Activated naive CD8-positive, alpha-beta T cell treated with anti-CD3 and anti-CD28 coated beads, Interleukin-2, amount 50 U/mL, for 24 hours (primary cell): ENCODE data around the gene ETS2.

ENCODE experiments used
- ATAC-seq: fragments of 150-1000 bp; cut with Tn5 transposase; one replicate; pipeline ENCODE4 v1.10.0; 2021
- DNase-seq: peaks from one replicate; pipeline ENCODE4 v3.0.0; 2021
- H3K27ac Mint-ChIP-seq: one replicate; pipeline ENCODE4 v1.8.0; 2021; ENCODE audit warnings: mild to moderate bottlenecking, mixed read lengths
- H3K27me3 Mint-ChIP-seq: one replicate; pipeline ENCODE4 v1.8.0; 2021; ENCODE audit warnings: mixed read lengths
- H3K36me3 Mint-ChIP-seq: one replicate; pipeline ENCODE4 v1.8.0; 2021; ENCODE audit warnings: low read depth, mixed read lengths
- H3K4me1 Mint-ChIP-seq: one replicate; pipeline ENCODE4 v1.8.0; 2021; ENCODE audit warnings: mixed read lengths
- H3K4me3 Mint-ChIP-seq: one replicate; pipeline ENCODE4 v1.8.0; 2021; ENCODE audit warnings: mild to moderate bottlenecking, moderate library complexity, mixed read lengths
- H3K9me3 Mint-ChIP-seq: one replicate; pipeline ENCODE4 v1.8.0; 2021; ENCODE audit warnings: mixed read lengths

Gene ETS2

GRCh38 chr21:38772646-38773045 lies 33.1 kb upstream of the ETS2 start:
- no peaks in the 10 kb centered on the region for H3K9me3 Mint-ChIP-seq
- no peak for ATAC-seq
- peaks cover 61% of the 10 kb centered on the region for H3K4me1 Mint-ChIP-seq
- H3K27ac Mint-ChIP-seq = peak overlapping the region; percentile 32
- H3K27me3 Mint-ChIP-seq = peaks cover 12% of the 10 kb centered on the region
- H3K4me3 Mint-ChIP-seq = no peak overlapping the region
- no peak for DNase-seq
- H3K36me3 Mint-ChIP-seq = no peaks in the 10 kb centered on the region

GRCh38 chr21:38773099-38774061 lies 32.3 kb upstream of the ETS2 start:
- peak overlapping the region; percentile 32 for H3K27ac Mint-ChIP-seq
- H3K4me3 Mint-ChIP-seq = peak overlapping the region; percentile 12
- DNase-seq (no peak), ATAC-seq (peak; percentile 53)
- H3K27me3 Mint-ChIP-seq = peaks cover 12% of the 10 kb centered on the region
- peaks cover 61% of the 10 kb centered on the region for H3K4me1 Mint-ChIP-seq
- H3K9me3 Mint-ChIP-seq = peaks cover 4% of the 10 kb centered on the region
- peaks cover 2% of the 10 kb centered on the region for H3K36me3 Mint-ChIP-seq

GRCh38 chr21:38774152-38774551 lies 31.6 kb upstream of the ETS2 start:
- Mint-ChIP-seq H3K9me3 (peaks cover 12% of the 10 kb centered on the region), H3K4me3 (no peak overlapping the region), H3K27me3 (peaks cover 12% of the 10 kb centered on the region), H3K36me3 (peaks cover 7% of the 10 kb centered on the region), H3K4me1 (peaks cover 55% of the 10 kb centered on the region), H3K27ac (no peak overlapping the region)
- no peak for DNase-seq
- ATAC-seq = no peak

GRCh38 chr21:38774586-38775285 lies 31.0 kb upstream of the ETS2 start:
- Mint-ChIP-seq H3K4me1 (peaks cover 52% of the 10 kb centered on the region), H3K27me3 (peaks cover 12% of the 10 kb centered on the region), H3K4me3 (no peak overlapping the region), H3K27ac (no peak overlapping the region), H3K9me3 (peaks cover 13% of the 10 kb centered on the region), H3K36me3 (peaks cover 10% of the 10 kb centered on the region)
- DNase-seq = no peak
- no peak for ATAC-seq

- H3K36me3 Mint-ChIP-seq = peaks cover 10% of the 10 kb centered on the region
- ATAC-seq (no peak), DNase-seq (no peak)
- H3K27me3 Mint-ChIP-seq = peaks cover 12% of the 10 kb centered on the region
- no peak overlapping the region for H3K4me3 Mint-ChIP-seq
- peaks cover 13% of the 10 kb centered on the region for H3K9me3 Mint-ChIP-seq
- H3K4me1 Mint-ChIP-seq = peaks cover 62% of the 10 kb centered on the region
- H3K27ac Mint-ChIP-seq = no peak overlapping the region
These were observed 30.0 kb upstream of the ETS2 start for GRCh38 chr21:38775733-38776132.

GRCh38 chr21:38777015-38777414 lies 28.7 kb upstream of the ETS2 start:
- H3K4me3 Mint-ChIP-seq = no peak overlapping the region
- peak overlapping the region; percentile 7 for H3K27ac Mint-ChIP-seq
- H3K4me1 Mint-ChIP-seq = peaks cover 65% of the 10 kb centered on the region
- H3K27me3 Mint-ChIP-seq = peaks cover 15% of the 10 kb centered on the region
- peaks cover 14% of the 10 kb centered on the region for H3K36me3 Mint-ChIP-seq
- ATAC-seq (no peak), DNase-seq (no peak)
- H3K9me3 Mint-ChIP-seq = peaks cover 21% of the 10 kb centered on the region

GRCh38 chr21:38777531-38777930 lies 28.2 kb upstream of the ETS2 start:
- Mint-ChIP-seq H3K9me3 (peaks cover 24% of the 10 kb centered on the region), H3K27ac (peak overlapping the region; percentile 54), H3K36me3 (peaks cover 18% of the 10 kb centered on the region), H3K4me1 (peaks cover 62% of the 10 kb centered on the region), H3K4me3 (no peak overlapping the region), H3K27me3 (peaks cover 15% of the 10 kb centered on the region)
- DNase-seq (peak; percentile 38), ATAC-seq (peak; percentile 35)

GRCh38 chr21:38780879-38781278 lies 24.9 kb upstream of the ETS2 start:
- Mint-ChIP-seq H3K9me3 (peaks cover 24% of the 10 kb centered on the region), H3K36me3 (peaks cover 22% of the 10 kb centered on the region), H3K4me3 (peak overlapping the region; percentile 17), H3K27ac (peak overlapping the region; percentile 72), H3K27me3 (peaks cover 13% of the 10 kb centered on the region), H3K4me1 (peaks cover 43% of the 10 kb centered on the region)
- no peak for DNase-seq
- ATAC-seq = peak; percentile 74

GRCh38 chr21:38784458-38785266 lies 21.1 kb upstream of the ETS2 start:
- H3K27me3 Mint-ChIP-seq = peaks cover 5% of the 10 kb centered on the region
- ATAC-seq = no peak
- peaks cover 25% of the 10 kb centered on the region for H3K4me1 Mint-ChIP-seq
- H3K36me3 Mint-ChIP-seq = peaks cover 13% of the 10 kb centered on the region
- no peak for DNase-seq
- H3K4me3 Mint-ChIP-seq = no peak overlapping the region
- peaks cover 11% of the 10 kb centered on the region for H3K9me3 Mint-ChIP-seq
- no peak overlapping the region for H3K27ac Mint-ChIP-seq

GRCh38 chr21:38785483-38785882 lies 20.2 kb upstream of the ETS2 start:
- Mint-ChIP-seq H3K27ac (no peak overlapping the region), H3K27me3 (peaks cover 5% of the 10 kb centered on the region), H3K4me3 (no peak overlapping the region), H3K36me3 (peaks cover 12% of the 10 kb centered on the region), H3K9me3 (peaks cover 11% of the 10 kb centered on the region), H3K4me1 (peaks cover 16% of the 10 kb centered on the region)
- no peak for ATAC-seq
- no peak for DNase-seq

- no peak for ATAC-seq
- H3K36me3 Mint-ChIP-seq = peaks cover 8% of the 10 kb centered on the region
- H3K27ac Mint-ChIP-seq = no peak overlapping the region
- peaks cover 3% of the 10 kb centered on the region for H3K9me3 Mint-ChIP-seq
- peaks cover 2% of the 10 kb centered on the region for H3K27me3 Mint-ChIP-seq
- H3K4me1 Mint-ChIP-seq = peaks cover 10% of the 10 kb centered on the region
- DNase-seq = no peak
- no peak overlapping the region for H3K4me3 Mint-ChIP-seq
These were observed 18.7 kb upstream of the ETS2 start for GRCh38 chr21:38787016-38787415.

- DNase-seq (no peak), ATAC-seq (peak; percentile 76)
- H3K36me3 Mint-ChIP-seq = peaks cover 4% of the 10 kb centered on the region
- H3K9me3 Mint-ChIP-seq = no peaks in the 10 kb centered on the region
- H3K4me1 Mint-ChIP-seq = peaks cover 10% of the 10 kb centered on the region
- no peak overlapping the region for H3K27ac Mint-ChIP-seq
- H3K4me3 Mint-ChIP-seq = no peak overlapping the region
- H3K27me3 Mint-ChIP-seq = peaks cover 2% of the 10 kb centered on the region
These were observed 18.1 kb upstream of the ETS2 start for GRCh38 chr21:38787461-38788274.

GRCh38 chr21:38788275-38788905 lies 17.3 kb upstream of the ETS2 start:
- Mint-ChIP-seq H3K36me3 (no peaks in the 10 kb centered on the region), H3K4me1 (peaks cover 10% of the 10 kb centered on the region), H3K9me3 (no peaks in the 10 kb centered on the region), H3K4me3 (no peak overlapping the region), H3K27me3 (peaks cover 2% of the 10 kb centered on the region), H3K27ac (no peak overlapping the region)
- ATAC-seq (no peak), DNase-seq (no peak)
